IPS DF 19.7 (cell line): Measurements from ENCODE around the gene CDA.
"Not testable (repeated sequence)": the region's sequence is repeated elsewhere in the genome, so short reads cannot be mapped to it uniquely, and the experiment has no call there.

Source experiments
- DNase-seq: peaks from one replicate; pipeline ENCODE4 v3.0.0-alpha.2; 2013; ENCODE audit warnings: low read depth, low spot score

The CDA gene

GRCh38 chr1:20586953-20587660, 1.8 kb upstream of the CDA start:
- no peak for DNase-seq

DNA sequence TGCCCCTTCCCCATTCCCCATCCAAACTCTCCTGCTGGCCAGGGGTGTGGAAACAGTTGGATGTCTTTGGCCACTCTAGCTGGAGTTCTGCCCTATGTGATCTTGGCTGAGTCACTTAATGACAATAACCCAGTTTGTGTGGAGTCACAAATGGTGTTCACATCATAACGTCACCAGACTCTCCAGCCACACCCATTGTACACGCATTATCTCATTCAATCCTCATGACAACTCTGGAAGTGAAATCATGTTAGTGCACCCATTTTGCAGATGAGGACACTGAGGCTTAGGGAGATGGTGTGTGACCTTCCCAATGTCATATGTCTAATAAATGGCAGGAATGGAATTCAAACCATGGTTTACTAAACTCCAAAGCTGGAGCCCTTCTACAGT, 1.2 kb upstream of the CDA start:
- DNase-seq, result no peak

- no peak for DNase-seq
Measured at GRCh38 chr1:20589331-20590278, 708 bp downstream of the CDA start.

GRCh38 chr1:20590306-20590777, 1.4 kb downstream of the CDA start:
- DNase-seq, result no peak

DNA sequence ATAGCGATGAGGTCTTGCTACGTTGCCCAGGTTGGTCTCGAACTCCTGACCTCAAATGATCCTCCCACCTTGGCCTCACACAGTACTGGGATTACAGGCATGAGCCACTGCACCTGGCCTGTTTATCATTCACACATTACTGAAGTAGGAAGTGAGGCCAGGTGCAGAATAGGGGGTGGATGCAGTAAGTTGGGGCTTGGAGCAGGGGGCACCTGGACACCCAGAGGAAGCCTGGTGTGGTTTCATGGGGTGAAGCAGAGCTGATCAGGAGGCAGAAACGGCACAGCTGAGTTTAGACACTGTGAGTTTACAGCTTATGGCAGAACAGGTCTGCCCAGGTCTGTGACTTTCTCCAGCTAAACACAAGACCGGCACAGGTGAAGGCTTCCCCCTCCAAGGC, 4.9 kb downstream of the CDA start:
- DNase-seq, result no peak

GRCh38 chr1:20594746-20595145, 5.8 kb downstream of the CDA start:
- DNase-seq, result no peak

GRCh38 chr1:20596106-20596505, 7.2 kb downstream of the CDA start:
- DNase-seq, result no peak

GRCh38 chr1:20597650-20598049, 8.8 kb downstream of the CDA start:
- no peak for DNase-seq

DNA sequence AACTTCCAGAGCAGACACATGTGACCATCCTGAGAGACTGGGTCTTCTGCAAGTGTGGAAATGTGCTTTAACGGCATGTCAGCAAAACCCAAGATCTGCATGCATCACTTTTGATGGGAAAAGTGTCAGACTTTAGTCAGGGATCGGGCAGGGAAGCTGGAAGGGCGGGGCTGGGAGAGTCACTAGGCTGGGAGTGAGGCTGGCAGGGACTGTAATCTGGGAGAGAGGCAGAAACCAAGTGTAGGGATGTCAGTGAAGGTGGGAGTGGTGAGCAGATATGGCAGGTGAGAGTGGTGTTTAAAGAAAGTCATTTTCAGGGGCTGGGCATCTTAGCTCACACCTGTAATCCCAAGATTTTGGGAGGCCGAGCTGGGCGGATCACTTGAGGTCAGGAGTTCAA, 11.3 kb downstream of the CDA start:
- no peak for DNase-seq

- DNase-seq, result no peak
Measured at GRCh38 chr1:20601129-20601825, 12.4 kb downstream of the CDA start.

GRCh38 chr1:20602851-20603450, 14.1 kb downstream of the CDA start:
- no peak for DNase-seq

DNA sequence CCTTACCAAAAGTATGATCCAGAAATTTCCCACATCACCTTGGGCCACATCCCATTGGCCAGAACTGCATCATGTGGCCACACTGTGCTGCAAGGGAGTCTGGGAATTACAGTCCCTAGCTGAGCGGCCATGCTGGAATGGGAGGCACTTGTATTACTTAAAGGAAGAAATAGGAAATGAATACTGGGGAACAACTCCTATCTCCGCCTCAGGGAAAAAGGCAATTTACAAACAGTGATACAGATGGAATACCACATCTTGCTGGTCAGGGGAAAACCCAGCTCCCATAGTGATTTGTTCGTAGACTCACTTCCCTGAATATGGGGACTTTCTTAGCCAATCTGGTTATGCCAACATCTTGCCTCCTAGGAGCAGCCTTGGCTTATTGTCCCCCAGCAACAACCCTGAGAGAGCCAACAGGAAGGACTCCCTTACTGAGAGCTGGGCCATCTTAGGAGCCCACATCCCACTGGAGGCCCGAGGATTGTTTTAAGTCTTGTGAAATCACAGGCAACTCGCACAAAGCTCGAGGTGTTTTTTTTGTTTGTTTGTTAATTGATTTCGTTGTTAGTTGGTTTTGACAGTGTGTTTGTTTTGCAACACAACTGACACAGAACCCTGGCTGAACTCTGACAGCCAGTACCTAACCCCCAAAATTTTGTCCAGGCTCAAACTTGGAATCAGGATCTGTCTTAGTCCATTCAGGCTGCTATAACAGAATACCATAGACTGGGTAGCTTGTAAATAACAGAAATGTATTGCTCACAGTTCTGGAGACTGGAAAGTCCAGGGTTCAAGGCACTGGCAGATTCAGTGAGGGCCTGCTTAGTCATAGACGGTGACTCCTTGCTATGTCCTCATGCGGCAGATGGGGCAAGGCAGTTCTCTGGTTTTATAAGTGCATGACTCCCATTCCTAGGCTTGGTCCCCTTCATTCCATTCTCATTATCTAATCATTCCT, 14.9 kb downstream of the CDA start:
- no peak for DNase-seq

GRCh38 chr1:20604678-20605077, 15.8 kb downstream of the CDA start:
- DNase-seq, result no peak

GRCh38 chr1:20606801-20607570, 18.1 kb downstream of the CDA start:
- DNase-seq, result not testable (repeated sequence)

DNA sequence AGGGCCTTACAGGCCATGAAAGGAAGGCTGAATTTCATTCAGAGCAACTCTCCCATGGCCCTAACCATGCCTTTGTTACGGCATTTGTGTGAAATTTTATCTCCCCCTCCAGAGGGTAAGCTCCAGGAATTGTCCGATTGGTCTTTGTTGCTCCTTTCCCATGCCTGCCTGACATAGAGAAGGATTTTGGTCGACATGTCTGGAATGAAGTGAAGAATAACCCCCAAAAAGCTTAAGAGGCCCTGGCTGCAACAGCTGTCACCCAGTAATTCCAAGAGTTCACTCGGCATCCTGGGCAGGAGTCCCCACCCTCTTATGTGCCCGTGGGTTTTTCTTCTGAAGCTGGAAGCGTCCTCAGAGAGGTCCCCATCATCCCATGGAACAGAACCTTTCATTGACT, 20.6 kb downstream of the CDA start:
- DNase-seq, result no peak

GRCh38 chr1:20610970-20611369, 22.1 kb downstream of the CDA start:
- DNase-seq, result no peak

GRCh38 chr1:20611652-20612051, 22.8 kb downstream of the CDA start:
- DNase-seq, result no peak

- DNase-seq, result no peak
Measured at GRCh38 chr1:20612221-20612746, 23.4 kb downstream of the CDA start.

- no peak for DNase-seq
Measured at GRCh38 chr1:20614131-20614579, 25.3 kb downstream of the CDA start.
